Brain microvascular endothelial cell (primary cell): ENCODE measurements around the gene TNS1.

Experiments used
- DNase-seq: peaks from one replicate; pipeline ENCODE4 v3.0.0-alpha.2; 2020
- H3K27ac ChIP-seq: fragments of 250-450 bp; sonication (Bioruptor Pico); 2 replicates; pipeline ENCODE4 v1.5.1; 2020; ENCODE audit warnings: mild to moderate bottlenecking, moderate library complexity
- H3K27me3 ChIP-seq: fragments of 250-450 bp; sonication (Bioruptor Pico); replicated peaks from 2 replicates; pipeline ENCODE4 v1.5.1; 2020; ENCODE audit warnings: mild to moderate bottlenecking
- H3K36me3 ChIP-seq: fragments of 250-450 bp; sonication (Bioruptor Pico); replicated peaks from 2 replicates; pipeline ENCODE4 v1.5.1; 2020; ENCODE audit warnings: mild to moderate bottlenecking
- H3K4me3 ChIP-seq: 2 replicates; pipeline ENCODE4 v1.5.1; 2011; ENCODE audit warnings: low read depth, mild to moderate bottlenecking, control low read depth, low read length, moderate library complexity
- CTCF ChIP-seq: IDR thresholded peaks from 2 replicates; pipeline ENCODE4 v1.5.1; 2011; ENCODE audit warnings: low read depth, mild to moderate bottlenecking, moderate library complexity, low read length, control low read depth, inconsistent platforms; ENCODE audit errors: missing control alignments
- in situ Hi-C: cut with HindIII; loops from 2 replicates; pipeline ENCODE4 v1.10.0; 2017; ENCODE audit warnings: low sequenced_read_pairs, low pct_ligation_motif_present

Gene TNS1

GRCh38 chr2:218028189-218028495 is 25.3 kb upstream of the TNS1 start:
- in situ Hi-C loops = no loop called here
- DNase-seq = no peak

GRCh38 chr2:218027426-218028188 is 24.8 kb upstream of the TNS1 start:
- no peak for DNase-seq
- no peaks in the 10 kb centered on the region for H3K36me3 ChIP-seq
- no peak overlapping the region for H3K27ac ChIP-seq
- no peak for TF ChIP-seq CTCF
- H3K4me3 ChIP-seq = no peak overlapping the region
- in situ Hi-C loops = no loop called here
- H3K27me3 ChIP-seq = no peaks in the 10 kb centered on the region

More at GRCh38 chr2:218028189-218028495, 25.3 kb upstream of the TNS1 start:
- Histone ChIP-seq H3K4me3 (no peak overlapping the region), H3K27ac (no peak overlapping the region), H3K36me3 (no peaks in the 10 kb centered on the region), H3K27me3 (peaks cover 2% of the 10 kb centered on the region)
- no peak for TF ChIP-seq CTCF

GRCh38 chr2:218026676-218027425 is 24.1 kb upstream of the TNS1 start:
- in situ Hi-C loops = no loop called here
- DNase-seq = no peak

GRCh38 chr2:218026244-218026643 is 23.4 kb upstream of the TNS1 start:
- H3K27ac ChIP-seq = no peak overlapping the region
- no peak for DNase-seq
- H3K4me3 ChIP-seq = no peak overlapping the region
- H3K36me3 ChIP-seq = no peaks in the 10 kb centered on the region
- no peaks in the 10 kb centered on the region for H3K27me3 ChIP-seq
- in situ Hi-C loops = no loop called here
- TF ChIP-seq CTCF = no peak

More at GRCh38 chr2:218026676-218027425, 24.1 kb upstream of the TNS1 start:
- no peak overlapping the region for H3K4me3 ChIP-seq
- H3K27me3 ChIP-seq = no peaks in the 10 kb centered on the region
- H3K27ac ChIP-seq = no peak overlapping the region
- TF ChIP-seq CTCF = no peak
- no peaks in the 10 kb centered on the region for H3K36me3 ChIP-seq

GRCh38 chr2:218024871-218025270 is 22.1 kb upstream of the TNS1 start:
- TF ChIP-seq CTCF = no peak
- H3K27me3 ChIP-seq = no peaks in the 10 kb centered on the region
- in situ Hi-C loops = no loop called here
- no peak for DNase-seq
- no peak overlapping the region for H3K27ac ChIP-seq
- no peak overlapping the region for H3K4me3 ChIP-seq
- H3K36me3 ChIP-seq = no peaks in the 10 kb centered on the region
